GM18526 (cell line): ENCODE measurements around the gene ELK3.

Experiments
- POLR2A ChIP-seq: IDR thresholded peaks from 3 replicates; pipeline ENCODE4 v1.6.1; 2011; ENCODE audit not compliant: insufficient read length; ENCODE audit errors: extremely low read depth

ELK3 gene

DNA sequence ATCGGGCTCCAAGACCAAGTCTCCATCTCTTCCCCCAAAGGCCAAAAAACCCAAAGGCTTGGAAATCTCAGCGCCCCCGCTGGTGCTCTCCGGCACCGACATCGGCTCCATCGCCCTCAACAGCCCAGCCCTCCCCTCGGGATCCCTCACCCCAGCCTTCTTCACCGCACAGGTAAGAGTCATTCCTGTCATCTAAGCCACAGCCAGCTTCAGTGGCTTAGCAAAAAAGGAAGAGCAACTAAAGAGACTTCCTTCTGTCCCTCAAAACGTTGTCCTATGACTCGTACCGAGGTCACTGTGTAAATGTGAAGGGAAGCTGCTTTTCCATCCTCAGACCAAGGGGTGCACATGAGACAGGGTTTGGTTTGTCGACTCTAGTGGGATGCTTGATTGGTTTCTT is 53.4 kb downstream of the ELK3 start:
- TF ChIP-seq POLR2A, result no peak

DNA sequence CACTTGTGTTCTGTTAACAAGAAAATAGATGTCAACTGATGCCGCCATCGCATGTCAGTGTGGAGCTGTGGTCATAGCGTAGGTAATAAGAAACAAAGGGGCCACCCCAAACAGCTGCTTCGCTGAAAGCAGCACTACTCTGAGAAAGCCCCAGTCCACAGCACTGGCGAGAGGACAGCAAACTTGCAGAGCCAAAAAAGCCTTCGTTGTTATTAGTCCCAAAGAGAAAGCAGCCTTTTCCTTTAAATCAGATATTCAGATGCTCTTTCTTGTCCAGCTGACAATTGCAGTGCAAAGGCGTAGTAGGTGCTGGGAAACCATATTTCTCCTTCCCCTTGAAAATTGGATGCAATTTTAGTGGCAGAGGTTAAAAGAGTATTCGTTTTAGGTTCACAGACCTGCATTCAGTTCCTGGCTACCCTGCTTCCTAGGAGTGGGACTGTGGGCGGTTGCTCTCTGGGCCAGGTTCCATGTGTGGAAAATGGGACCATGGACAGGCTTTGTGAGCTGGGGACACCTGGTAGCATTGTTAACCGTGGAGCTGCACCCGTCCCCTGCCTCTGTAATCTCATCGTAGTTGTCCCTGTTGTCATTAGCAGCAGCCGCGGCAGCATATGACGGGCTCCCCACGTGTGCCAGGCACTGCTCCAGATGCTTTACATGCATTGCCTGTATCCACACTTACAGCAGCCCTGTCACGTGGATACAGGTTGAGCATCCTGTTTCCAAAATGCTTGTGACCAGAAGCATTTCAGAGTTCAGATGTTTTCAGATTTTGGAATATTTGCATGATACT is 54.2 kb downstream of the ELK3 start:
- TF ChIP-seq POLR2A, result no peak

GRCh38 chr12:96249196-96250118 is 55.3 kb downstream of the ELK3 start:
- TF ChIP-seq POLR2A, result no peak

DNA sequence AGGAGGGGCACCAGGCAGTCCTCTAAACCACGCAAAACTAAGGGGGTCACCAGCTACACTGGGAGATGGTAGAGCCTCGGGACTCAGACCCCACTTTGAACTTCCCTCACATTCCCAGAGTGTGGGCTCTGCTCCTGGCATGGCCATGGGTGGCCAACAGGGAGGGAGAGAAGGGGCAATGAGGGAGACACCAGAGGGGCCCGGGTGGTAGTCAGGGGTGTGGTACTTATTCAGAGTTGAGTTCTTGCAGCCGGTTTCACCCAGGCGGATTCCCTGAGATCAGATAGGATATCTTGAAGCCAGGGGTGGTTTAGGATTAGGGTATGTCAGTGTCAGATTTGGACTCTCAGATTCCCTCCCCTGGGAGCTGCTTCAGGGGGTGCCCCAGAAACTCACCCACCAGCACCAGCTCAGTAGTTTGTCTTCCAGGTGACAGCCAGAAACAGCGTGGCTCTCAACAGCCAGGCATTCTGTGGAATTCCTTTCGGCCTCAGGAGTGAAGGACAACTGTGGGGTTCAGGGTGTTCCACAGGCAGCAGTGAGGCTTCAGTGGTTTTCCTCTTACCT is 56.0 kb downstream of the ELK3 start:
- no peak for TF ChIP-seq POLR2A

- TF ChIP-seq POLR2A, result no peak
Observed at GRCh38 chr12:96255077-96255476, 60.9 kb downstream of the ELK3 start.

DNA sequence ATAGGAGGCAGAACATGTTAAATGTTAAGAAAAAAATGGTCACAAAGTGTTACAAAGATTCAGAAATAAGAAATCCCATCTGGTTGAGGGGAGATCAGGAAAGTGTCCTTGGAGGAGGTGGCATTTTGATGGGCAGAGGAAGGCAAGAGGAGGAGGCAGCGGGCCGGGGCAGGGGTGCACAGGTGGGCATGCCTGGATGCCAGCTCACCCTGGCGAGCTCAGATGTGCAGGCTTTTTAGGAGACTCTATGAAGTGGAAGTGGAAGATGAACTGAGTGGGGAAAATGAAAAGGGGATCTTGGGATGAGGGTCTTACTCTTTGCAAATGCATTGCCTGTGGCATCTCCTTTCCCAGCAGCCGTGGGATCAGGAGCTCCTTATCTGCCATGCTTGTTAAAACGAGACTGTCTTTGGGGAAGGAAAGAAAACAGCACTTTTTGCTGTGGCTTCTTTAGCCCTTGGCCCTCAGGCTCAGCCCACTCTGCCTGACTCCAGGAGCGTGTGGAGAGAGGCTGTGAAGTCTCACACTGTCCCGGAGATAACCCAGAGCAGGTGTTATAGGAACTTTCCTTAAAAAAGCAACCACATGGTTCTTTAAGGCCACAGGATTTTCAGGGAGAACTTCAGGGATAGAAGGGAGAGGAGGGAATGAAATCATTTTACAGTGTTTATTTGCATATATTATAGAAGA is 62.6 kb downstream of the ELK3 start:
- TF ChIP-seq POLR2A, result no peak

DNA sequence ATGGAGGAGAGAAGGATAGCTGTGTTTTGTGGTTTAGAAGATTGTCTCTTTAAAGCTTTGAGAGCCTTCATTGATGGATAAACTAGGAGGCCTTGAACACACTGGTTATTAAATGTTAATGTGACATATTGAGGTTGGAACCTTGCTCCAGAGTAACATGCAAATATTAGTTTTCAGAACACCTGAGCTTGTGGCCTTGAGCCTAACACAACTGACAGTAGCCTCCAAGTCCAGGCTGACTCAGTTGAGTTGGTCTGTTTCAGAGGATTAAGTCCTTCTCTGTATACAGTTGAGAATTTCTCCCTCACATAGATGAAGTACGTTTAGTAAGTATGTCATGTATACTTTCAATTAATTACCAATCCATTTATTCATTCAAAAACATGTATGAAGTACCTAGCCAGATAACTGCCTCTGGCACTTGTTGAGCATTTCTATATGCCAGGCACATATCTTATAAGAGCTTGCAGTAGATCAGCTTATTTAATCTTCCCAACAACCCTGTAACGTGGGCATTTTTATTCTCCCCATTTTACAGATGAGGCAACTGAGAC is 63.5 kb downstream of the ELK3 start:
- TF ChIP-seq POLR2A, result no peak

GRCh38 chr12:96258104-96258961 is 64.2 kb downstream of the ELK3 start:
- TF ChIP-seq POLR2A, result no peak

DNA sequence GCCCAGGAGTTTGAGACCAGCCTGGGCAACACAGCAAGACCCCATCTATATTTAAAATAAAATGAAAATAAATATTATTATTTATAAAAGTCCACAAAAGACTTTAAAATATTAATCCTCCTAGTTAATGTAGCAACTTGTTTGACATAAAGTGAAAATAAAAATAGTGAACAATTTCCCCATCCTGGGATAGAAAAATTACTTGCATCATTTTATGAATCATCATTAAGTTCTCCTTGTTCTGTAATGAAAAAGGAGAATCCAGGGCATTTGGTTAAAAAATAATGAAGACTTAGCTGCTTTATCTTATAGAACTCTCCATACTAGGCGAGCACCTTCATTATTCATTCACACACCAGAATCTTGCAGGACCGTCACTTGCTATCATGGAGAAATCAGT is 66.1 kb downstream of the ELK3 start:
- no peak for TF ChIP-seq POLR2A

DNA sequence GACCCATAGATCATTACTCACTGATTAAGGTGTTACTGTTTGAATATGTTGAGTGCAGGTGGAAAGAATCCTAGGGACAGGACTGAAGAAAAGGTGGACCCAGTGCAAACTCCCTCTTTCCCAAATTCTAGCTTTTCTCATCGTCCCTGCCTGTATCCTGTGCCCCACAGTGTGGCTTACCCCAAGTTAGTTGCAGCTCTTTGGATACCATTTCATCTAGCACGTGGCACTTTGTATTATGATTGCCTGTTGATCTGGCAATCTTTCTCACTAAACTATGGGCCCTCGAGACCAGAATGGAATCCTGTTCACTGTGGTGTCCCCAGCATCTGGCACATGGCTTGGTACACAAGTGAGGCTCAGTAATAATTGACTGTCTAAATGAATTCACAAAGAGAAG is 66.5 kb downstream of the ELK3 start:
- no peak for TF ChIP-seq POLR2A

- no peak for TF ChIP-seq POLR2A
Observed at GRCh38 chr12:96261557-96261956, 67.4 kb downstream of the ELK3 start.

- TF ChIP-seq POLR2A, result no peak
Observed at GRCh38 chr12:96263449-96263902, 69.3 kb downstream of the ELK3 start.

DNA sequence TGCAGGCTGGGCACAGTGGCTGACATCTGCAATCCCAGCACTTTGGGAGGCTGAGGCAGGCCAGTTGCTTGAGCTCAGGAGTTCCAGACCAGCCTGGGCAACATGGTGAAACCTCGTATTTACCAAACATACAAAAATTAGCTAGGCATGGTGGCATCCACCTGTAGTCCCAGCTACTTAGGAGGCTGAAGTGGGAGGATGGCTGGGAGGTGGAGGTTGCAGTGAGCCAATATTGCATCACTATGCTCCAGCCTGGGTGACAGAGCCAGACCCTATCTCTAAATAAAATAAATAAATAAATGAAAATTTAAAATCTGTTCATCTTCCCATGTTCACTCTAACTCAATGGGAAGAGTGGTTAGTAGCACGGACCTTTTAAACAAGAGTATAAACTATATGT is 71.2 kb downstream of the ELK3 start:
- no peak for TF ChIP-seq POLR2A

- no peak for TF ChIP-seq POLR2A
Observed at GRCh38 chr12:96265836-96266235, 71.7 kb downstream of the ELK3 start.

- no peak for TF ChIP-seq POLR2A
Observed at GRCh38 chr12:96266238-96266637, 72.1 kb downstream of the ELK3 start.
